T-helper 2 cell treated with Interferon-gamma antibody and Interleukin-4, amounts not matched to agents 100 ng/mL and 5 ng/mL, for 36 hours (primary cell): ENCODE data around the gene PPP2R3C. TPM values are rescaled to one million over a fixed set of nuclear protein-coding genes. Genes with fewer than 3 reads are reported as not detected.
"Not testable (repeated sequence)": the region's sequence is repeated elsewhere in the genome, so short reads cannot be mapped to it uniquely, and the experiment has no call there.

ENCODE experiments used
- intact Hi-C: fragments of 100-400 bp; cut with micrococcal nuclease; formaldehyde crosslinking; loops from one replicate; pipeline ENCODE4 v1.15.1; 2023
- total RNA-seq: library from RNA; stranded (reverse); gene quantifications from 2 replicates; pipeline ENCODE4 v1.2.3, GENCODE V29; 2022

The PPP2R3C gene
- 46.0 and 46.4 TPM in 2 replicates for total RNA-seq

DNA sequence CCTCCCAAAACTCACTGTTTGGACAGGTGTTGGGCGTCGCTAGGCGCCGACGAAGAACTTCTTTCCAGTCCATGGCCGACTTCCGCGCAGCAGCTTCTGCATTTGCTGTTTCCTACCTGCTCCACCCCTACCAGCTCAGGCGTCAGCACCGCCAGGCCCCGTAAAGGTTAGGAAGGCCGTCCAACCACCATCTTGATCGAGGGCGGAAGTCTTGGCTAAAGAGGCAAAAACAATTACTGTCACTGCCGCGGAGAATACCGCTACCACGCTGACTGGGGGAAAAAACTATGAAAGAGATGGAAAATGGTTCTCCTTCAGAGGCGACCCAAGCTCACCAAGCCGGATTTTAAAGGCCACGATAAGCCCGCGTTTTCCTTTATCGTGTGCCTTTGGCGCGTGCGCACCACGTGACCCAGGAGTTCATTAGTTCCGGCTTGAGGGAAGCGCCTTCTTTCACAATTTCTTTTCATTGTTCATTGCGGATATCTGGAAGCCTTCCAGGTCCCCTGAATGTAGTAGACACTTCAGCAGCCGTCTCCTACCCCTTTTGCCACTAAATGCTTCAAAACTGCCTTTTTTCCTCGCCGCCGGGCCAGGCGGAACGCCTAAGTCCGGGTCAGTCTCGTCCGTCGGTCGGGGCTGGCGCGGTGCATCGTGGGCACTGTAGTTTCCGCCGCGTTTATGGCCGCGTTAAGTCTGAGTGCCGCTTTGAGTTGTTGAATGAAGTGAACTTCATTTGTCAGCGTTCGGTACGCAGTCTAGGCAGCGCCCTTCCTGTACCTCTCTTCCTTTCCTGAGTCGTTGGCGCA is at the start of gene PPP2R3C, which contains the start of gene PRORP:
Gene PPP2R3C, minus strand, starts transcription at position 104 of the 809 bp plus-strand sequence. Its CDS starts 31 bp downstream, at position 73.
Gene PRORP, plus strand, starts transcription at position 666 of the 809 bp plus-strand sequence. CDS start 694 bp downstream, outside the sequence.
- intact Hi-C loops: loop anchor here (1.0 to 5.0 kb wide), 10 partner anchors 76 to 687 kb away; partner anchors contain the start of genes CFL2, FAM177A1, NFKBIA and PSMA6

DNA sequence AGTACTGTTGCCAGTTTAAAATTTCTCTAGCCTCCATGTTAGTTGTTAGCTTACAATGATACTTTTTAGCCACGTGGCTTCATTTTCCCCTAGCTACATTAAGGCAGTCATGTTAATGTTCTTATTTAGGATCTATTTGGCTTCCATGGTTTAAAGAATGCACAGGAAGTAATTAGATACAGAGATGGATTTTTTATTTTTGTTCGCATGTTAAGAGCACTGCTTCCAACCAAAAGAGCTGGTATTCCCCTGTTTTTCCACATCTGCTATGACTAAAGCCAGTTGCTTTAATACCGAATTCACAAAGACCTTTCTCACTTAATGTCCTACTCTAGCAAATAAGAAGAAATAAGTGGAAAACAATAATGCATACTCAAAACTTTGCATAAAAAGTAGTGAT is 45.7 kb upstream of the PPP2R3C start:
- intact Hi-C loops: no loop called here

DNA sequence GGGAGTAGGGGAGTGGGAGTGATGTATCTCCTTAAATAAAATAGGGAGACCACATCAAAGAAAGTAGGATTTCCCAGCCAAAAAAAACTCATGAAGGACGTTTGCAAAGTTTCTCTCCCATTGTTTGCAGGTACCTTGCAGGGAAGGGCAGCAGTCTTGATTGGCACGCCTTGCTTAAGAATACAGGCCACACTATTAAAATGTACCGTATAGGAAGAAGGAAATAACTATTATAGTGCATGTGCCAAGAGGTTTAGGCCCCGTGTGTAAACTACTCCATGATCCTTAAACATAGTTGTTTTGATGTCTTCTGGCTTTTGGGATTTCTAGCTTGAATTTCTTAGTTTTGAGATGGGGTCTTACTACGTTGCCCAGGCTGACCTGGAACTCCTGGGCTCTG is 43.1 kb upstream of the PPP2R3C start:
- intact Hi-C loops: no loop called here

- intact Hi-C loops: no loop called here
Observed at GRCh38 chr14:35163384-35163783, 41.6 kb upstream of the PPP2R3C start.

DNA sequence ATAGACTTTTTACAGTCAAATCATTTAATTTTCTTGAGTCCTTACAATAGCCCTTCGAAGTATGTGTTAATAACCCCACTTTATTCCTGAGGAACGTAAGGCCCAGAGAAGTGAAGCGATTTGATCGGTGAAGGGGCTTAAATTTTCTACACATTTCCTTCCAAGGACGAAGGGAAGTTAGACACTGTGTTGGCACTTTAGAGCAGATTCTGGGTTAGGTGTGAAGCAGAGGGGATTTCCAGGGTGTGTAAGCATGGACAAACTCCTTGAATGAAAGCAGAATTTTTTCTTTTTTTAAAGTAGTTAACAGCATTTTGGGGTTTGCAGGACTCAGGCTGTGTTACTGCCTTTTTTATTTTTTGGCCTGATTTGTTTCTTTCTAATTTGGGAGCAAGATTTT is 39.4 kb upstream of the PPP2R3C start:
- intact Hi-C loops: no loop called here

DNA sequence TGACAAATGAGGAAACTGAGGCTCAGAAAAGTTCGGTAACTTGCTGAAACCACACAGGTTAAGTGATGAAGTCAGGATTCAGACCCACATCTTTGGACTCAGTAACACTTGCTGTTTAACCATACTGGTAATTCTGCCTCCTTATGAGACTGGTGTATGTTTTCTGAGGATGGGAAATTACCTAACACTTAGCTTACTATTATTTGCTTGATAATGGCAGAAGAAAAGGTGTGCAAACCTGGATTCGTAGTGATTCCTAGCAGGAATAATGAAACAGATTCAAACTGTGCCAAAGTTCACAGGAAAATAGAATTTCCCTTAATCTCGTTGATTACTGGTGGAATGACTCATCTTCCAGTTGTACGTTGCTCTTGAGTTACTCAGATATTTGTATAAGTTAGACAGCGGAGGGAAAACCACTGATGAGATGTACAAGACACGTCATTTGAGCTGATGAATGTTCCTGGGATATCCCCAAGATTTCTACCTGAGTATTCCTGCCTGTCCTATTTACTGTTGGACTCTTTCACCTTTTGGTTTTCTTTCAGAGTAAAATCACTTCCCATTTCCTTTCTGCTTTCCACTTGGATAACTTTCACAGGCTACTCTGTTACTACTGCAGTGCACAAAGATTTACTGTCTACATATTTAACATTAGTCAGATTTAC is 38.1 kb upstream of the PPP2R3C start:
- intact Hi-C loops: no loop called here

DNA sequence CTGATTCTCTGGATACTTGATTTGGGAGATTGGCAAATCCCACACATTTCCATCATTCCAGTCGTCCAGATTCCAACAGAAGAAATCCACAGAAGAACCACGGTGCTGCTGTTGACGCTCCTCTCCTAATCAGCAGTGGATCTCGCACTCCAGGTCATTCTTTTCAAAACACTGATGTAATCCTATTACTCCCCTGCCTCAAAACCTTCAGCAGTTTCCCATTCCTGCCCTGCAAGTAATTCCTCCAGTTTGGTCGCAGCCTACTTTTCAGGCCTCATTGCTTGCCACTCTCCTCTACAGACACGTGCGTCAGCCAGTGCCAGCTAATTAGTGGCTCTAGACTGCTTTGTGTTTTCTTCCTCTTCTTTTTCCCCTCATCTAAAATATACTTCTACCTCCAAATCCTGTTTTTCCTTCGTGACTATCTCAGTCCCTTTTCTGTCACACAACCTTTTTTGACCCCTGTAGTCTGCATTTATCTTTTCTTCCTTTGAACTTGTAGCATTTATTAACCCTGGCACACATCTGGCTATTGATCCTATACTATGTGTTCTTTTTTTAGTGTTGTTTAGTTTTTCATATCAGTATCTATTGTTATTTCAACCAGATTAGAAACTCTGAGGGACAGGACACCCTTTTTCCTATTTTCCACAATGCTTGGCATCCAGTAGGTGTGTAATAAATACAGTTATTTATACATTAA is 37.3 kb upstream of the PPP2R3C start:
- intact Hi-C loops: no loop called here

DNA sequence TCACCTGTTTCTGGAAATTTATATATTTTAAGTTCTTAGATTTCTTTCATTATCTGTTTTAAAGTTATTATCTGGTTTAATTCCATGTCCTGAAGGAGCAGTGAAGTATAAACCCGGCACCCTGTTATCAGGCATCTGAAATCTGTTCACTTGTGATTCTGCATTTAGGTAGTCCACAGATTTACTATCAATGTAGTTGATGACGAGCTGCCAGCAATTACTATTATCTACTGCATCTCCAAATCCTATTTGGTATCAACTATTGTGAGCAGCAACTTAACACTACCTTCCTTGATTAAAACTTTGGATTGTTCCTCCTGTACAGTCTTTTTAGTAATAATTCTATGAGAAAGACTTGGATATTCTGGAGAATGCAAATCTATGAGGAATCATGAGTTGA is 36.7 kb upstream of the PPP2R3C start:
- intact Hi-C loops: no loop called here

GRCh38 chr14:35155962-35156361 is 34.2 kb upstream of the PPP2R3C start:
- intact Hi-C loops: no loop called here

GRCh38 chr14:35154016-35154415 is 32.2 kb upstream of the PPP2R3C start:
- intact Hi-C loops: no loop called here

DNA sequence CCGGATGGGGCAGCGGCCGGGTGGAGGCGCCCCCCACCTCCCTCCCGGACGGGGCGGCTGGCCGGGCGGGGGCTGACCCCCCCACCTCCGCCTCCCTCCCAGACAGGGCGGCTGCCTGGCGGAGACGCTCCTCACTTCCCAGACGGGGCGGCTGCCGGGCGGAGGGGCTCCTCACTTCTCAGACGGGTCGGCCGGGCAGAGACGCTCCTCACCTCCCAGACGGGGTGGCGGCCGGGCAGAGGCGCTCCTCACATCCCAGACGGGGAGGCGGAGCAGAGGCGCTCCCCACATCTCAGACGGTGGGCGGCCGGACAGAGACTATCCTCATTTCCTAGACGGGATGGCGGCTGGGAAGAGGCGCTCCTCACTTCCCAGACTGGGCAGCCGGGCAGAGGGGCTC is 30.7 kb upstream of the PPP2R3C start:
- intact Hi-C loops: not testable (repeated sequence)

DNA sequence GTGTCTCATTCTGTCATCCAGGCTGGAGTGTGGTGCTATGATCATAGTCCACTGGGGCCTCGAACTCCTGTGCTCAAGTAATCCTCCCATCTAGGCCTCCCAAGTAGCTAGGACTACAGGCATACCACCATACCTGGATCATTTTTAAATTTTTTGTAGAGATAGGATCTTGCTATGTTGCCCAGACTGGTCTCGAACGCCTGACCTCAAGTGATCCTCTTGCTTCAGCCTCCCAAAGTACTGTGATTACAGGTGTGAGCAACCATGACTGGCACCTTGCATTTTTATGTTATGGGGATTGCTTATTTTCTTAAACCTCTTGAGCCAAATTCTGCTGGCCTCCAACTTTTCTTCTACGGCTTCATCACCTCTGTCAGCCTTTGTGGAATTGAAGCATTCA is 27.4 kb upstream of the PPP2R3C start:
- intact Hi-C loops: loop anchor here (10.0 kb wide), 1 partner anchor 76 kb away; no protein-coding TSS in a partner anchor

DNA sequence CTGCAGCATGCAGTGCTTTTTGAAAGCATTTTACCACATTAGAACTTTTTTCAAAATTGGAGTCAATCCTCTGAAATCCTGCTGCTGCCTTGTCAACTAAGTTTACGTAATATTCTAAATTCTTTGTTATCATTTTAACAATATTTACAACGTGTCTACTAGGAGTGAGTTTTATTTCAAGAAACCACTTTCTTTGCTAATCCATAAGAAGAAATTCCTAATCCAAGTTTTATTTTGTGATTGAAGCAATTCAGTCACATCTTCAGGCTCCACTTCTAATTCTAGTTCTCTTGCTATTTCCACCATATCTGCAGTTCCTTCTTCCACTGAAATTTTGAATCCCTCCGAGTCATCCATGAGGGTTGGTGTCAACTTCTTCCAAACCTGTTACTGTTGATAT is 25.9 kb upstream of the PPP2R3C start:
- intact Hi-C loops: loop anchor here (10.0 kb wide), 1 partner anchor 77 kb away; no protein-coding TSS in a partner anchor

- intact Hi-C loops: loop anchor here (10.0 kb wide), 1 partner anchor 78 kb away; no protein-coding TSS in a partner anchor
Observed at GRCh38 chr14:35147186-35147585, 25.4 kb upstream of the PPP2R3C start.

GRCh38 chr14:35146711-35147149 is 24.9 kb upstream of the PPP2R3C start:
- intact Hi-C loops: loop anchor here (10.0 kb wide), 1 partner anchor 78 kb away; no protein-coding TSS in a partner anchor

- intact Hi-C loops: loop anchor here (5.0 to 10.0 kb wide), 2 partner anchors 81 to 148 kb away; partner anchors contain the start of gene PSMA6
Observed at GRCh38 chr14:35144029-35144428, 22.2 kb upstream of the PPP2R3C start.

- intact Hi-C loops: loop anchor here (1.0 to 10.0 kb wide), 4 partner anchors 84 to 546 kb away; partner anchors contain the start of gene PSMA6
Observed at GRCh38 chr14:35140718-35141581, 19.2 kb upstream of the PPP2R3C start.

- intact Hi-C loops: no loop called here
Observed at GRCh38 chr14:35138585-35138984, 16.8 kb upstream of the PPP2R3C start.

DNA sequence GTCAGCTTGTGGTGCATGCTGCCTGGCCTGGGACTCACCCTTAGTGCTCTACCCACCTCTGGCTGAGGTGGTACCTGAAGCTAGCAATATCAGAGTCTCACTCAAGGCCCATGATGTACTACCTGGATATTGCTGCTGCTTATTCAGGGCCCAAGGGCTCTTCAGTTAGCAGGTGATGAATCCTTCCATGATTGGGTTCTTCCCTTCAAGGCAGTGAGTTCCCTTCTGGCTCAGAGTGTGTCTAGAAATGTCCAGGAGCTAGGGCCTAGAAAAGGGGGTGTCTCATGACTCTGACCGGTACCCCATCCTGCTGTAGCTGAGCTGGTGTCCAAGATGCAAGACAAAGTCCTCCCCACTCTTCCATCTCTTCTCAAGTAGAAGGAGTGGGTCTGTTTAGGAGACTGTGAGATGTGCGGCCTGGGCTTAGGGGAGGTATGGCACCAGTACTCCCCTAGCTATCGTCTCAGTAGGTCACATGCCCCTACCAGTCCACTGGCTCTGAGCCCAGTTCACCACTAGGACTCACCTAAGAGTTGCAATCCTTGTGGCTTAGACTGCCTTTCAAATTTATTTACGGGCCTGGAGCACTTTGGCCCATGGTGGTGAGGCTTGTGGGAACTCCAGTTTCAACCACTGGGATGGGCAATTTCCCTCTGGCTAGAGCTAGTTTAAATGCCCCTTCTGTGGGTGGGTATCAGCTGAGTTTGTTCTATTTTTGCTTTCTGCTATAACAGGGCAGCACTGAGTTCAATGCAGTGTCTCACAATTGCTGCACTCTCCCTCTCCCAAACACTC is 12.7 kb upstream of the PPP2R3C start:
- intact Hi-C loops: no loop called here
